ENCODE results near the gene CAPN8.

Gene CAPN8

GRCh38 chr1:223617323-223618070, 48.0 kb downstream of the CAPN8 start:
- no peak for DNase-seq (ENCODE audit: low read depth)

- DNase-seq (ENCODE audit: low read depth), result no peak
These were observed 48.9 kb downstream of the CAPN8 start for GRCh38 chr1:223616586-223616985.

- no peak for DNase-seq (ENCODE audit: low read depth)
These were observed 53.6 kb downstream of the CAPN8 start for GRCh38 chr1:223611936-223612335.

- no peak for DNase-seq (ENCODE audit: low read depth)
These were observed 55.5 kb downstream of the CAPN8 start for GRCh38 chr1:223609977-223610376.

- no peak for DNase-seq (ENCODE audit: low read depth)
These were observed 56.4 kb downstream of the CAPN8 start for GRCh38 chr1:223609066-223609465.

GRCh38 chr1:223558512-223558911, 107.0 kb downstream of the CAPN8 start:
- DNase-seq (ENCODE audit: low read depth), result no peak

GRCh38 chr1:223557130-223557475, 108.4 kb downstream of the CAPN8 start:
- DNase-seq (ENCODE audit: low read depth), result no peak

- no peak for DNase-seq (ENCODE audit: low read depth)
These were observed 108.9 kb downstream of the CAPN8 start for GRCh38 chr1:223556414-223557129.

- no peak for DNase-seq (ENCODE audit: low read depth)
These were observed 111.5 kb downstream of the CAPN8 start for GRCh38 chr1:223553957-223554356.

GRCh38 chr1:223551610-223552009, 113.9 kb downstream of the CAPN8 start:
- no peak for DNase-seq (ENCODE audit: low read depth)

- DNase-seq (ENCODE audit: low read depth), result no peak
These were observed 115.8 kb downstream of the CAPN8 start for GRCh38 chr1:223549740-223550139.

GRCh38 chr1:223547316-223548114, 118.0 kb downstream of the CAPN8 start:
- no peak for DNase-seq (ENCODE audit: low read depth)

- no peak for DNase-seq (ENCODE audit: low read depth)
These were observed 120.2 kb downstream of the CAPN8 start for GRCh38 chr1:223545343-223545742.

- no peak for DNase-seq (ENCODE audit: low read depth)
These were observed 121.9 kb downstream of the CAPN8 start for GRCh38 chr1:223543560-223543959.

GRCh38 chr1:223542831-223543230, 122.7 kb downstream of the CAPN8 start:
- no peak for DNase-seq (ENCODE audit: low read depth)

GRCh38 chr1:223540485-223541106, 124.9 kb downstream of the CAPN8 start:
- DNase-seq (ENCODE audit: low read depth), result no peak

GRCh38 chr1:223539750-223540149, 125.8 kb downstream of the CAPN8 start:
- DNase-seq (ENCODE audit: low read depth), result no peak

- no peak for DNase-seq (ENCODE audit: low read depth)
These were observed 126.5 kb downstream of the CAPN8 start for GRCh38 chr1:223538981-223539380.

GRCh38 chr1:223535319-223535718, 130.2 kb downstream of the CAPN8 start:
- no peak for DNase-seq (ENCODE audit: low read depth)

- no peak for DNase-seq (ENCODE audit: low read depth)
These were observed 130.8 kb downstream of the CAPN8 start for GRCh38 chr1:223534677-223535076.

- DNase-seq (ENCODE audit: low read depth), result no peak
These were observed 131.8 kb downstream of the CAPN8 start for GRCh38 chr1:223533708-223534107.

- peak; percentile 31 for DNase-seq (ENCODE audit: low read depth)
These were observed 133.7 kb downstream of the CAPN8 start for GRCh38 chr1:223531742-223532341.

All from stimulated activated CD8-positive, alpha-beta memory T cell treated with anti-CD3 and anti-CD28 coated beads, Interleukin-12 subunit alpha, Interleukin-12 subunit beta, amount 100 ng/mL, for 1 hour (primary cell).